NT2/D1 (cell line): Measurements from ENCODE around the gene DNAH17.

Source experiments
- SUZ12 ChIP-seq: IDR thresholded peaks from 2 replicates; pipeline ENCODE4 v1.6.1; 2011; ENCODE audit not compliant: insufficient read length, insufficient read depth; ENCODE audit errors: extremely low read depth
- YY1 ChIP-seq: IDR thresholded peaks from 2 replicates; pipeline ENCODE4 v1.6.1; 2011; ENCODE audit not compliant: insufficient read length, insufficient read depth
- ZNF274 ChIP-seq: IDR thresholded peaks from 2 replicates; pipeline ENCODE4 v1.6.1; 2011; ENCODE audit warnings: mild to moderate bottlenecking, low read depth, low read length

DNA sequence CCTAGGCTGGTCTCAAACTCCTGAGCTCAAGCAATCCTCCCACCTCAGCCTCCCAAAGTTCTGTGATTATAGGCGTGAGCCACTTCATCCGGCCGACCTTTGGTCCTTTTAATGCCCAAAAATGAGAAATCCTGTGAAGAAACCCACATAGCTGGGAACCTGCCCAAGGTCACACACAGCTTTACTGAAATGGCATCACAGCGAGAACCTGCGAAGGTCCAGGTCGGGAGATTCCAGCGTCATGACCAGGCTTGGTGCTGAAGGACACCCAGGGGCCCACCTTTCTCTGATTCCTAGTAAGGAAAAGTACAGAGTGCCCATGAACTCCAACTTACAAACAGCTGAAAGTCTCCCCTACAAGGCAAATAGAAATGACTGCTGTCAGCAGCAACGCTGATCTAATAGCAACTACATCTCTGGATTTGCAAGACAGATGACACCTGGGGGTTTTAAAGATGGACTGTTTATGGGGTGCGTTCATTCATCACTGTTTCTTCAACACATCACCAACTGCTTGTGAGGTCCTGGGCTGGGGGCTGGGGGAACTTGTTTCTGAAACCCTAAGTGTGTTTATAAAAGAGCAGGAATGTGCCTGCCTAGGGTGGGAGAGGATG lies 24.5 kb upstream of the DNAH17 start:
- TF ChIP-seq YY1 (no peak), ZNF274 (no peak), SUZ12 (no peak)
